ENCODE data around the gene SLIT3. TPM values are rescaled to one million over a fixed set of nuclear protein-coding genes. Genes with fewer than 3 reads are reported as not detected.

The SLIT3 gene
- total RNA-seq, 3 donors from 2014 or later (not counting 1 experiment from before 2014, with no cell fraction given): 0.34 to 0.80 TPM; not detected in 1

DNA sequence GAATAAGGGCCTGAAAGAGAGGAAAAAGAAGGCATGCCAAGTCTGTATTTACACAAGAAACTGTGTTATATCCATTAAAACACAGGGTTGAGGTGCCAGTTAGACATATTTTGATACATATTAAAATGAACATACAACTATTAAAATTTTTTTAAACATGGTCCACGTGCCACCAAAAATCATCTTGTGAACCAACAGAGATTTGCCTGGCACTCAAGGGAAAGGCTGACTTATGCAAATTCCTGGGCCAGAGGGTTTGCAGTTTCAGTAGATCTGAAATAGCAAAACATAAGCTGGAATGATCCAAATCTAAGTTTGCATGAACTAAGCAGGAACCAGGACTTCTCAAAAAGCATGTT is 168.7 kb downstream of the SLIT3 start:
- no peak overlapping the region for H3K4me3 ChIP-seq (ENCODE audit: low read length)
- H3K36me3 Mint-ChIP-seq: no peaks in the 10 kb centered on the region
- no peaks in the 10 kb centered on the region for H3K4me1 Mint-ChIP-seq
- H3K4me1 ChIP-seq (ENCODE audit: control insufficient read depth, insufficient read depth, low read length): no peaks in the 10 kb centered on the region
- intact Hi-C loops (cut with micrococcal nuclease): no loop called here
- WGBS (ENCODE audit: insufficient coverage): 80% methylated on average over 1 of the region's 1 CpG
- no peaks in the 10 kb centered on the region for H3K27me3 ChIP-seq (ENCODE audit: control insufficient read depth, insufficient read depth, low read length)
- H3K36me3 ChIP-seq (ENCODE audit: control insufficient read depth, insufficient read depth, low read length): no peaks in the 10 kb centered on the region
- peaks cover 0 to under 1% of the 10 kb centered on the region in 2 donors for H3K27me3 Mint-ChIP-seq (ENCODE audit: low read depth in 2 of 2)
- H3K9me3 Mint-ChIP-seq: no peaks in the 10 kb centered on the region
- no peak overlapping the region for H3K27ac ChIP-seq (ENCODE audit: low read length)
- no peak for TF ChIP-seq CTCF (IDR thresholded peaks at IDR 0.05)
- no peak overlapping the region for H3K4me3 Mint-ChIP-seq
- ATAC-seq (no peak), DNase-seq (no peak)
- no peak overlapping the region for H3K27ac Mint-ChIP-seq
- no peaks in the 10 kb centered on the region for H3K9me3 ChIP-seq (ENCODE audit: control insufficient read depth, insufficient read depth, low read length)

GRCh38 chr5:169131616-169132301 is 169.2 kb downstream of the SLIT3 start:
- H3K27ac ChIP-seq (ENCODE audit: low read length): no peak overlapping the region
- Mint-ChIP-seq H3K4me3 (no peak overlapping the region), H3K27ac (no peak overlapping the region), H3K27me3 (ENCODE audit: low read depth in 2 of 2) (no peaks in the 10 kb centered on the region), H3K36me3 (no peaks in the 10 kb centered on the region), H3K4me1 (no peaks in the 10 kb centered on the region), H3K9me3 (no peaks in the 10 kb centered on the region)
- no peaks in the 10 kb centered on the region for H3K36me3 ChIP-seq (ENCODE audit: control insufficient read depth, insufficient read depth, low read length)
- intact Hi-C loops (cut with micrococcal nuclease): no loop called here
- TF ChIP-seq CTCF (IDR thresholded peaks at IDR 0.05): no peak
- no peaks in the 10 kb centered on the region for H3K9me3 ChIP-seq (ENCODE audit: control insufficient read depth, insufficient read depth, low read length)
- H3K27me3 ChIP-seq (ENCODE audit: control insufficient read depth, insufficient read depth, low read length): no peaks in the 10 kb centered on the region
- DNase-seq: no peak
- H3K4me1 ChIP-seq (ENCODE audit: control insufficient read depth, insufficient read depth, low read length): no peaks in the 10 kb centered on the region
- no peak for ATAC-seq
- 87% methylated on average over 4 of the region's 4 CpGs for WGBS (ENCODE audit: insufficient coverage)
- no peak overlapping the region for H3K4me3 ChIP-seq (ENCODE audit: low read length)

GRCh38 chr5:169128679-169129078 is 172.3 kb downstream of the SLIT3 start:
- no peaks in the 10 kb centered on the region for H3K36me3 Mint-ChIP-seq
- no peaks in the 10 kb centered on the region for H3K4me1 Mint-ChIP-seq
- no peak overlapping the region for H3K4me3 Mint-ChIP-seq
- no peak overlapping the region for H3K4me3 ChIP-seq (ENCODE audit: low read length)
- no peaks in the 10 kb centered on the region for H3K27me3 Mint-ChIP-seq (ENCODE audit: low read depth in 2 of 2)
- H3K27me3 ChIP-seq (ENCODE audit: control insufficient read depth, insufficient read depth, low read length): no peaks in the 10 kb centered on the region
- DNase-seq (no peak), ATAC-seq (no peak)
- intact Hi-C loops (cut with micrococcal nuclease): no loop called here
- no peaks in the 10 kb centered on the region for H3K36me3 ChIP-seq (ENCODE audit: control insufficient read depth, insufficient read depth, low read length)
- no peaks in the 10 kb centered on the region for H3K9me3 Mint-ChIP-seq
- WGBS (ENCODE audit: insufficient coverage): 89% methylated on average over 9 of the region's 9 CpGs
- H3K4me1 ChIP-seq (ENCODE audit: control insufficient read depth, insufficient read depth, low read length): no peaks in the 10 kb centered on the region
- H3K27ac ChIP-seq (ENCODE audit: low read length): no peak overlapping the region
- TF ChIP-seq CTCF (IDR thresholded peaks at IDR 0.05): no peak
- H3K27ac Mint-ChIP-seq: no peak overlapping the region
- H3K9me3 ChIP-seq (ENCODE audit: control insufficient read depth, insufficient read depth, low read length): no peaks in the 10 kb centered on the region

DNA sequence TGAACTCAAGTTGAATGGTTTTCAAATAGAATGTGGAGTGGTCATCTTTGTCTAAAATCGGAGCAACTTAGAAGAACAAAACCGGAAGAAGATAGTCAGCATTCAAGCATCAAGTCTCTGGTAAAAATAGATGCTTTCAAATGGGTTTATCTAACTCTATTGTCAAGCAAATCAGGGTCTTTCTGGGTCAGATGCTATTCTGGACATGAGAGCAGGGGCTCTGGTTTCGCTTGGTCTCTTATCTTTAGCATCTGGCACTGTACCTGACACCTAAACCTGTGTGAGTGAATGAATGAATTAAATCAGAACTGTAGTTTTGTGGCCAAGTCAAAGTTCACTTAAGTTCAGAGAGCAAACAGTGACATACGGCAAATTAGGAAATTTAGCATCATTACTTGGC is 173.5 kb downstream of the SLIT3 start:
- H3K27ac ChIP-seq (ENCODE audit: low read length): no peak overlapping the region
- H3K27ac Mint-ChIP-seq: no peak overlapping the region
- no peak overlapping the region for H3K4me3 Mint-ChIP-seq
- no peak overlapping the region for H3K4me3 ChIP-seq (ENCODE audit: low read length)
- intact Hi-C loops (cut with micrococcal nuclease): no loop called here
- no peaks in the 10 kb centered on the region for H3K36me3 Mint-ChIP-seq
- H3K9me3 ChIP-seq (ENCODE audit: control insufficient read depth, insufficient read depth, low read length): no peaks in the 10 kb centered on the region
- peaks cover 0 to 2% of the 10 kb centered on the region in 2 donors for H3K9me3 Mint-ChIP-seq
- H3K4me1 ChIP-seq (ENCODE audit: control insufficient read depth, insufficient read depth, low read length): no peaks in the 10 kb centered on the region
- H3K27me3 ChIP-seq (ENCODE audit: control insufficient read depth, insufficient read depth, low read length): no peaks in the 10 kb centered on the region
- no peaks in the 10 kb centered on the region for H3K36me3 ChIP-seq (ENCODE audit: control insufficient read depth, insufficient read depth, low read length)
- no peak for TF ChIP-seq CTCF (IDR thresholded peaks at IDR 0.05)
- 82% methylated on average over 4 of the region's 4 CpGs for WGBS (ENCODE audit: insufficient coverage)
- no peaks in the 10 kb centered on the region for H3K27me3 Mint-ChIP-seq (ENCODE audit: low read depth in 2 of 2)
- no peaks in the 10 kb centered on the region for H3K4me1 Mint-ChIP-seq
- ATAC-seq (no peak), DNase-seq (no peak)

All from natural killer cell (primary cell).